Ureter (tissue), 1 donor: Measurements from ENCODE around the gene LRRC17. TPM values are rescaled to one million over a fixed set of nuclear protein-coding genes. Genes with fewer than 3 reads are reported as not detected.

Experiments used
- DNase-seq: peaks from one replicate; pipeline ENCODE4 v3.0.0-alpha.2; 2020; ENCODE audit warnings: low spot score
- total RNA-seq: library from RNA; stranded (reverse); gene quantifications from one replicate; pipeline ENCODE4 v1.2.4, GENCODE V29; 2023
- donor health status: DM: yes; HTN: yes; CAD: no.

Gene LRRC17, protein sequence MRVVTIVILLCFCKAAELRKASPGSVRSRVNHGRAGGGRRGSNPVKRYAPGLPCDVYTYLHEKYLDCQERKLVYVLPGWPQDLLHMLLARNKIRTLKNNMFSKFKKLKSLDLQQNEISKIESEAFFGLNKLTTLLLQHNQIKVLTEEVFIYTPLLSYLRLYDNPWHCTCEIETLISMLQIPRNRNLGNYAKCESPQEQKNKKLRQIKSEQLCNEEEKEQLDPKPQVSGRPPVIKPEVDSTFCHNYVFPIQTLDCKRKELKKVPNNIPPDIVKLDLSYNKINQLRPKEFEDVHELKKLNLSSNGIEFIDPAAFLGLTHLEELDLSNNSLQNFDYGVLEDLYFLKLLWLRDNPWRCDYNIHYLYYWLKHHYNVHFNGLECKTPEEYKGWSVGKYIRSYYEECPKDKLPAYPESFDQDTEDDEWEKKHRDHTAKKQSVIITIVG
- 5.2 TPM for total RNA-seq

GRCh38 chr7:102912742-102913141 is at the start of gene LRRC17:
Gene LRRC17, plus strand, starts transcription at chr7:102913000. Its CDS starts 20,914 bp downstream, at chr7:102933914.
- DNase-seq, result no peak

DNA sequence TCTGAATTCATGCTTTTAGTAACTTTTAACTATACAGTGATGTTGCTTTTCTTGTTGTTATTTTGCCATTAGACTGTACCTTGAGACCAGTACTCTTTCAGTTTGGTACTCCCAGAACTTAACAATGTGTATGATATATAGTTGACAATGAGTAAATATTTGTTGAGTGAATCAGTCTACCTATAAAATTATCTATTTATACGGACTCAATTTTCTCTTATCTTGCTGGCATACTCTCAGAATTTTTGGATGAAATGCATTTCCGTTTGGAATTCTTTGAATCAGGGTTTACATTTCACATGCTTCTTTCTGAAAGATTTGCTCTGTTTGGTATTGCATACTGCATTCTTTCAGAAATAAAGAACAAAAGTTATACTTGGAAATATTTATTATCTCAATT is 47.8 kb upstream of the LRRC17 start:
- DNase-seq, result no peak

DNA sequence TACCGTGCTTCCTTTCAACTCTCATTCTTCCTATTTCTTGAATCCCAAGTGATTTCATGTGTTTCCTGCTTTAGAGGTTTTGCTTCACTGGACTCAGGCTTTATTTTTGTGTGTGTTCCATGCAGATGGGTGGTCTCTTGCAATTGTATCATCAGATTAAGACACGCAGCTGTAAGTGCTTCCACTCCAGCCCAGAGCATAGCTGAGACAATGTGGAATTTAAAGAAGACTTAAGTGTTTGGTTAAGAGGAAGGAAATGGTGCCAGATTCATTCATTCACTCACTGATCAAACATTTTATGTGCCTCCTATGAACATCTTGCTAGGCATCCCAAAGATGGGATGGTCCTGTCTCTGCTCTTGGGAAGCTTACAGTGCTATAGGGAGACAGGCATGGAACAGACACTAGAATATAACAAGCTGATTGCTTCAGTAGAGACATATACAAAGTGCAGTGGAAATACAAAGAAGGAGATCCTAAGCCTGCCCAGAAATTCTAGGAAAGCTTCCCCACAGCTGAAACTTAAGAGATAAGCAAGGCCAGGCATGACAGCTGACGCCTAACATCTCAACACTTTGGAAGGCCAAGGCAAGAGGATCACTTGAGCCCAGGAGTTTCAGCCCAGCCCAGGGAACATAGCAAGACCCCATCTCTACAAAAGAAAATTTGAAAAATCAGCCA is 46.1 kb upstream of the LRRC17 start:
- no peak for DNase-seq

DNA sequence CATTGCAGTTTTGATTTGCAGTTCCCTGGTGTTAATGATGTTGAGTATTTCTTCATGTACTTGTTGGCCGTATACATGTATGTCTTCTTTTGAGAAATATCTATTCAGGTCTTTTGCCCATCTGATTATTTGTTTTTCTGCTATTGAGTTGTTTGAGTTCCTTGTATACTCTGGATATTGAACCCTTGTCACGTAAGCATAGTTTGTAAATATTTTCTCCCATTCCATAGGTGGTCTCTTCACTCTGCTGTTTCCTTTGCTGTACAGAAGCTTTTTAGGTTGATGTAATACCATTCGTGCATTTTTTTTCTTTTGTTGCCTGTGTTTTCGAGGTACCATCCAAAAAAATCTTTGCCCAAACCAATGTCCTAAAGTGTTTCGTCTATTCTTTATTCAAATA is 43.6 kb upstream of the LRRC17 start:
- DNase-seq, result no peak

DNA sequence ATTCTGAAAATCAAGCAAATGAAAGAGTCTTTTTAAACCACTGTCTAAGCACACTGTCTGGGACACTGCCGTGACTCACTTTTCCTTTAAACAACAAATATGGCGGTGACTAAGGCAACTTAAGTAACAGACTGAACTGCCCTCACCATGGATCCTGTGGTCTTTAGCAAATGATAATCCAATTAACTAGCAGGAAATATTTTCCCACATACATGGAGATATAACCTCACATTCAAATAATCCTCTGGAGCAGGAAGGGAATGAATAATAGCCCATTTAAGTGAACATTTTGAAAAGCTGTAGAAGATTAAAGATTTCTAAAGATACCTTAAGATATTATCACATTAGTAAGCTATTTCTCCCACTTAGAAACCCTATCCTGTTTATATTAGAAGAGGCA is 40.3 kb upstream of the LRRC17 start:
- no peak for DNase-seq

- DNase-seq, result no peak
Observed at GRCh38 chr7:102873470-102874165, 39.2 kb upstream of the LRRC17 start.

DNA sequence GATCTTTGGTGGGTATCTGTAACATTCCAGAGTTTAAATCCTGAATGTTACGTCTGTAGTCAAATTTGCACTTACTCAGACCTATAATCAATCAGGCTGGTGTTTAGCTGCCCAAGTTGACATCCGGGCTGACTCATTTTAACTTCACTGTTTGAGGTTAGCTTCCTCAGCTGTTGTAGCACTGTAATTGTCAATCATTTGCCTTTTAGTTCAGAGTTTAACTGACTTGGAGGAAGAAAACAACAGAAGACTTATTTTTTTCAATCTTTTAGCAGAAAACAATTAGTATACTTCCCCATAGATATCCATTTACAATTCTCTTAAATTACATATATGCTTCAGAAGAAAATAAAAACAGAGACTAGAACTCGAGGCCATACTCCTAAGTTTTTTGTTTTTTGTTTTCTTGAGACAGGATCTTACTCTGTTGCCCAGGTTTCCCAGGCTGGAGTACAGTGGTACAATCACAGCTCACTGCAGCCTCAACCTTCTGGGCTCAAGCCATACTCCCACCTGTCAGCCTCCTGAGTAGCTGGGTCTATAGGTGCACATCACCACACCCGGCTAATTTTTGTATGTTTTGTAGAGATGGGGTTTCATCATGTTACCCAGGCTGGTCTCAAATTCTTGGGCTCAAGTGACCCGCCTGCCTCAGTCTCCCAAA is 38.5 kb upstream of the LRRC17 start:
- DNase-seq, result no peak

- no peak for DNase-seq
Observed at GRCh38 chr7:102874966-102875365, 37.8 kb upstream of the LRRC17 start.

DNA sequence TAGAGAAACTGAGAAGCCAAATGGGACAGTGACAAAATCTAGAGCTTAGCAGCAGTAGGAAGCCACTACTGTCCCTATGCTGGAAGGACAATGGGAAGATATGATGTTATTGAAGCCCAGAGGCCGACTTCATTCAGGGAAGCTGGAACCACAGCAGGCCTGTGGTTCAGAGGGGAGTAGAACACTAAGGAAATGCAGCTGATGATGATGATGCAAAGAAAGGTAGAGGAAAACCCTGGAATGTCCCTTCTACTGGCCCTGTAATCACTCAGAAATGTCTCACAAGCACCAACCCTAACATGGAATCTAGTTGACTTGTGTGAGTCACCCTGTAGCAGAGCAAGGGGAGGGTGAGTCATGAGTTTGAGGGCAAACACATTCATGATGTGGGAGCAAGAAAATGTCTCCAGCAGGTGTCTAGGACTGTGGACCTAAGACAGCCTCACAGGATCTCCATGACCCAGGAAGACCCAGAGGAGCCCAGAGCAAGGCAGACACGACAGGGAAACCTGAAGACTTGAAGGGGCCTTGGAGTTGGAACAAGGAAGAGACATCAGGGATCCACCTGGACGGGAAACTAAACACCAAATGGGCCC is 37.0 kb upstream of the LRRC17 start:
- peak; percentile 54 for DNase-seq

GRCh38 chr7:102883098-102883860 is 29.5 kb upstream of the LRRC17 start:
- no peak for DNase-seq

DNA sequence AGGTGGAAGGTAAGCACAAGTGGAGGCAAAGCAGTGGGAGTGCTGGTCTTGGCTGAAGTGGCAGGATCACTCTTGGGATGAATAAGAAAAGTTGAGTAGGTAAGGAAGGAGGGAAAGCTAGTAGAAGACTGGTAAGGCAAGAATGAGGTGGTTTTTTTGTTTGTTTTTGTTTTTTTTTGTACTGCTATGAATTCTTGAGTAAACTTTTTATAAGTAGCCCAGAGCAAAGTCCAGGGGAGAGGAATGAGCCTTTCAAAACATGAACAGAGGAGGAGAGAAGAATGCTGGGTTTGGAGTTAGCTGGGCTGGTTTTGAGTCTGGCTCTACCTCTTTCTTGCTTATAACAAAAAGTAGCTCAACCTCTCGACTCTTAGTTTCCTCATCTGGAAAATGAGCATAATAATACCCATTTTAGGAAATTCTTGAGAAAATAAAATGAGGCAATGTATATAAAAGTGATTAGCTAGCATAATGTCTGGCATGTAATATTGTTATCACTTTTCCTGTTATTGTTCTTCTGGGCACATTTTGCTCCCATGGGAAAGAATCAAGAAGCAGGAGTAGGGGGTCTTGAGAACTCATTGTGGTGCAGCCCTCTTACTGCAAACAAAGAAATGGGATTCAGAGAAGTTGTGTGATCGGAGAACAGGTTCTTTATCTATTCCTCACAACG is 24.1 kb upstream of the LRRC17 start:
- no peak for DNase-seq

GRCh38 chr7:102889851-102890250 is 22.9 kb upstream of the LRRC17 start:
- no peak for DNase-seq

- DNase-seq, result no peak
Observed at GRCh38 chr7:102890292-102890970, 22.4 kb upstream of the LRRC17 start.

- DNase-seq, result no peak
Observed at GRCh38 chr7:102890971-102891692, 21.7 kb upstream of the LRRC17 start.

- peak; percentile 49 for DNase-seq
Observed at GRCh38 chr7:102891693-102892261, 21.0 kb upstream of the LRRC17 start.

GRCh38 chr7:102892631-102893278 is 20.0 kb upstream of the LRRC17 start:
- no peak for DNase-seq

DNA sequence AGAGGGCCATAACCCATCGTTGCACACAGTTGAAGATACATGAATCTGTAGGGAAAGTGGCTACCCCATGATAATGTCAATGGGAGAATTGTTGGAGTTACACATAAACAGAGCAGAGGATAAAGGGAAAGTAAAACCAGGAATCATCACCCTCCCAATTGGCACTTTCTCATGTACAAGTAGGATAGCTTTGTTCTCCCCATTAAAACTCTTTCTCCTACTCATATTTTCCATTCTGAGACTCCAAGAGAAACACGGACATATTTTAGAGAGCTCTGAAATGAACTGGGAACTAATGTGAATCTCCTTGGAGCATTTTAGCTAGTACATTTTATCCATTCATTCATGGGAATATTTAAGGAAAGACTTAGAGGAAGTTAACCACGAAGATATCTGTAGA is 17.2 kb upstream of the LRRC17 start:
- DNase-seq, result no peak

DNA sequence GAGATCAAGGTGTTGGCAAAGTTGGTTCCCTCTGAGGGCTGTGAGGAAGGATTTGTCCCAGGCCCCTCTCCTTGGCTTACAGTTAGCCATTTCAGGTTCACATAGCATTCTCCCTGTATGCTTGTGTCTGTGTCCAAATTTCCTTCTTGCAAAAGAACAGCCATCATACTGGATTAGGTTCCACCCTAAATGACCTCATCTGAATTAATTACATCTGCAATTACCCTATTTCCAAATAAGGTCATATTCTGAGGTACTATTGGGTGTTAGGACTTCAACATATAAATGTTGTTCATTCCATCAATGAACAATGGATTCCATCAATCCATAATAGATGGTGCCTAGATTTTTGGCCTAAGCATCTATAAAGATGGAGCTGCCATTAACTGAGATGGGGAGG is 16.2 kb upstream of the LRRC17 start:
- DNase-seq, result no peak
